ENCODE data around the gene RARG.

GRCh38 chr12:53197011-53197640 is 34.9 kb downstream of the RARG start:
- TF ChIP-seq TOX (CRISPR knock-in tag; IDR thresholded peaks at IDR 0.05; ENCODE audit: borderline replicate concordance) = no peak
- TF ChIP-seq CSRNP3 (CRISPR knock-in tag; IDR thresholded peaks at IDR 0.05) = no peak
- TF ChIP-seq BACH2 (CRISPR knock-in tag; IDR thresholded peaks at IDR 0.05; ENCODE audit: borderline replicate concordance) = no peak
- TF ChIP-seq ZNF8 (CRISPR knock-in tag; IDR thresholded peaks at IDR 0.05) = no peak
- TF ChIP-seq PATZ1 (CRISPR knock-in tag; IDR thresholded peaks at IDR 0.05; ENCODE audit: borderline replicate concordance) = no peak
- no peak for TF ChIP-seq RARB (CRISPR knock-in tag; IDR thresholded peaks at IDR 0.05)

All from SK-N-SH treated with all-trans-retinoic acid at 6 μM for 48 hours (cell line).